SK-N-SH (cell line): ENCODE measurements around the gene SLCO3A1. TPM values are rescaled to one million over a fixed set of nuclear protein-coding genes. Genes with fewer than 3 reads are reported as not detected.

Experiments
- CTCF ChIA-PET: fragments of 300-600, 350-600 bp; formaldehyde crosslinking; extraction: SDS; loops from one replicate; lab custom pipeline; 2021; lab: Yijun Ruan, JAX
- POLR2A ChIA-PET: fragments of 350-600 bp; sonication (Branson Sonifier 250); formaldehyde crosslinking; extraction: SDS; loops from one replicate; lab custom pipeline; 2020; ENCODE audit warnings: antibody characterized with exemption, inconsistent platforms; lab: Yijun Ruan, JAX
- DNase-seq: peaks from one replicate; pipeline ENCODE4 v3.0.0; 2012
- H2AFZ ChIP-seq: fragments of 200-600 bp; sonication (generic); 2 replicates; pipeline ENCODE4 v1.8.1; 2016; ENCODE audit warnings: antibody characterized with exemption, mild to moderate bottlenecking, low read depth
- H3F3A ChIP-seq: fragments of 200-600 bp; sonication (generic); replicated peaks from 2 replicates; pipeline ENCODE3; 2016; ENCODE audit warnings: antibody characterized with exemption, mild to moderate bottlenecking; ENCODE audit not compliant: insufficient read depth
- H3K27ac ChIP-seq, 2 experiments: fragments of 200-500 bp in 1 of 2; fragments of 200-600 bp in 1 of 2; sonication (Bioruptor generic) in 1 of 2; sonication (generic), shearing (Covaris generic) in 1 of 2; 2 replicates each; pipeline versions ENCODE4 v1.5.1 to v1.6.1; 2014 to 2016; ENCODE audit warnings: low read depth in 2 of 2, inconsistent platforms in 1 of 2, low read length in 1 of 2, mild to moderate bottlenecking in 1 of 2, mixed read lengths in 1 of 2
- H3K27me3 ChIP-seq: fragments of 200-600 bp; sonication (generic), shearing (Covaris generic); 2 replicates; pipeline ENCODE4 v1.6.1; 2016; ENCODE audit warnings: mixed run types; ENCODE audit not compliant: insufficient read depth
- H3K36me3 ChIP-seq, 2 experiments: fragments of 200-500 bp in 1 of 2; fragments of 200-600 bp in 1 of 2; sonication (Bioruptor generic) in 1 of 2; sonication (generic) in 1 of 2; replicated peaks in 1 of 2; 2 replicates each; pipeline versions ENCODE3 to v1.5.1; 2014 to 2016; ENCODE audit warnings: low read length in 1 of 2, mild to moderate bottlenecking in 1 of 2; ENCODE audit not compliant: insufficient read depth in 2 of 2, control insufficient read depth in 1 of 2
- H3K4me1 ChIP-seq, 2 experiments: fragments of 200-500 bp in 1 of 2; fragments of 200-600 bp in 1 of 2; sonication (Bioruptor generic) in 1 of 2; sonication (generic), shearing (Covaris generic) in 1 of 2; 2 replicates each; pipeline versions ENCODE4 v1.5.1 to v1.6.1; 2014 to 2016; ENCODE audit warnings: low read depth in 1 of 2, low read length in 1 of 2, mixed run types in 1 of 2; ENCODE audit not compliant: insufficient read depth in 2 of 2, control insufficient read depth in 1 of 2
- H3K4me2 ChIP-seq: fragments of 200-600 bp; sonication (generic), shearing (Covaris generic); 2 replicates; pipeline ENCODE4 v1.6.1; 2017; ENCODE audit warnings: mixed run types
- H3K4me3 ChIP-seq, 2 experiments: fragments of 200-500 bp in 1 of 2; fragments of 200-600 bp in 1 of 2; sonication (Bioruptor generic) in 1 of 2; sonication (generic), shearing (Covaris generic) in 1 of 2; 2 replicates each; pipeline versions ENCODE4 v1.5.1 to v1.8.1; 2014 to 2016; ENCODE audit warnings: low read depth in 2 of 2, inconsistent platforms in 1 of 2, low read length in 1 of 2, mild to moderate bottlenecking in 1 of 2, mixed read lengths in 1 of 2, moderate library complexity in 1 of 2
- H3K79me2 ChIP-seq: fragments of 200-600 bp; sonication (generic); 2 replicates; pipeline ENCODE4 v1.8.1; 2017; ENCODE audit warnings: mild to moderate bottlenecking; ENCODE audit not compliant: insufficient read depth
- H3K9ac ChIP-seq: fragments of 200-600 bp; sonication (generic); 2 replicates; pipeline ENCODE4 v1.6.1; 2017; ENCODE audit warnings: mixed run types
- H3K9me2 ChIP-seq: fragments of 200-600 bp; sonication (generic); 2 replicates; pipeline ENCODE4 v1.6.1; 2017; ENCODE audit warnings: mixed run types
- H3K9me3 ChIP-seq: fragments of 200-600 bp; sonication (generic); 2 replicates; pipeline ENCODE4 v1.6.1; 2017; ENCODE audit warnings: mixed run types, mild to moderate bottlenecking, moderate library complexity
- H4K20me1 ChIP-seq: fragments of 200-600 bp; sonication (generic); 2 replicates; pipeline ENCODE4 v1.6.1; 2017; ENCODE audit warnings: mild to moderate bottlenecking, mixed run types; ENCODE audit not compliant: insufficient read depth
- CHD2 ChIP-seq: fragments of 150-350 bp; IDR thresholded peaks from 2 replicates; pipeline ENCODE4 v1.6.1; 2018; ENCODE audit warnings: low read length; ENCODE audit not compliant: partially characterized antibody
- EZH2phosphoT487 ChIP-seq: fragments of 200-600 bp; sonication (generic); IDR thresholded peaks from 2 replicates; pipeline ENCODE4 v1.6.1; 2017; ENCODE audit warnings: low read depth, mixed run types, mild to moderate bottlenecking, antibody characterized with exemption, moderate library complexity, borderline replicate concordance
- FOSL2 ChIP-seq: IDR thresholded peaks from 2 replicates; pipeline ENCODE4 v1.4.0; 2012; ENCODE audit warnings: low read depth, mild to moderate bottlenecking, moderate library complexity, borderline replicate concordance
- MEF2A ChIP-seq: IDR thresholded peaks from 2 replicates; pipeline ENCODE4 v1.4.0; 2012; ENCODE audit warnings: low read depth, borderline replicate concordance
- NFIC ChIP-seq: IDR thresholded peaks from 2 replicates; pipeline ENCODE4 v1.4.0; 2012; ENCODE audit warnings: borderline replicate concordance
- NRF1 ChIP-seq: IDR thresholded peaks from 2 replicates; pipeline ENCODE4 v1.6.1; 2012; ENCODE audit warnings: low read depth, mild to moderate bottlenecking, low read length
- RFX5 ChIP-seq: IDR thresholded peaks from 2 replicates; pipeline ENCODE4 v1.6.1; 2012; ENCODE audit warnings: mild to moderate bottlenecking, improper control_type of control experiment, low read length
- RXRA ChIP-seq: IDR thresholded peaks from 2 replicates; pipeline ENCODE4 v1.4.0; 2012; ENCODE audit warnings: low read depth, mild to moderate bottlenecking, borderline replicate concordance
- TAF1 ChIP-seq: IDR thresholded peaks from 2 replicates; pipeline ENCODE4 v1.6.1; 2012; ENCODE audit warnings: low read depth, mild to moderate bottlenecking, low read length, moderate library complexity, borderline replicate concordance
- USF1 ChIP-seq: IDR thresholded peaks from 2 replicates; pipeline ENCODE4 v1.4.0; 2012; ENCODE audit warnings: low read depth, borderline replicate concordance
- USF2 ChIP-seq: fragments of 150-350 bp; IDR thresholded peaks from 2 replicates; pipeline ENCODE4 v1.6.1; 2017; ENCODE audit warnings: antibody characterized with exemption, low read length, low read depth, borderline replicate concordance
- YY1 ChIP-seq: IDR thresholded peaks from 2 replicates; pipeline ENCODE4 v1.4.0; 2012; ENCODE audit warnings: low read depth, mild to moderate bottlenecking
- ZBTB33 ChIP-seq: IDR thresholded peaks from 2 replicates; pipeline ENCODE4 v1.4.0; 2012; ENCODE audit warnings: low read depth, borderline replicate concordance
- WGBS: methylation state at CpG from one replicate; pipeline ENCODE4 v1.1.6; 2017; ENCODE audit warnings: low lambda C conversion rate; 5-methylcytosine and 5-hydroxymethylcytosine counted together
- polyA plus RNA-seq, 3 experiments: library from polyadenylated mRNA; depleted of rRNA; stranded (reverse); fragments of >200 nt; gene quantifications; 2 replicates each; pipeline ENCODE4 v1.2.3, GENCODE V29; 2012
- TF ChIP-seq, protein P1 (sequence below): IDR thresholded peaks from 2 replicates; pipeline ENCODE4 v1.6.1; 2012; ENCODE audit warnings: mild to moderate bottlenecking, low read depth, low read length, moderate library complexity
- TF ChIP-seq, protein P2 (sequence below): IDR thresholded peaks from 2 replicates; pipeline ENCODE4; 2012

SLCO3A1 gene
- polyA plus RNA-seq, 1 of the 3 experiments (the other 2 are of a cell fraction) = 19.7 TPM

- TF ChIP-seq, protein P1, sequence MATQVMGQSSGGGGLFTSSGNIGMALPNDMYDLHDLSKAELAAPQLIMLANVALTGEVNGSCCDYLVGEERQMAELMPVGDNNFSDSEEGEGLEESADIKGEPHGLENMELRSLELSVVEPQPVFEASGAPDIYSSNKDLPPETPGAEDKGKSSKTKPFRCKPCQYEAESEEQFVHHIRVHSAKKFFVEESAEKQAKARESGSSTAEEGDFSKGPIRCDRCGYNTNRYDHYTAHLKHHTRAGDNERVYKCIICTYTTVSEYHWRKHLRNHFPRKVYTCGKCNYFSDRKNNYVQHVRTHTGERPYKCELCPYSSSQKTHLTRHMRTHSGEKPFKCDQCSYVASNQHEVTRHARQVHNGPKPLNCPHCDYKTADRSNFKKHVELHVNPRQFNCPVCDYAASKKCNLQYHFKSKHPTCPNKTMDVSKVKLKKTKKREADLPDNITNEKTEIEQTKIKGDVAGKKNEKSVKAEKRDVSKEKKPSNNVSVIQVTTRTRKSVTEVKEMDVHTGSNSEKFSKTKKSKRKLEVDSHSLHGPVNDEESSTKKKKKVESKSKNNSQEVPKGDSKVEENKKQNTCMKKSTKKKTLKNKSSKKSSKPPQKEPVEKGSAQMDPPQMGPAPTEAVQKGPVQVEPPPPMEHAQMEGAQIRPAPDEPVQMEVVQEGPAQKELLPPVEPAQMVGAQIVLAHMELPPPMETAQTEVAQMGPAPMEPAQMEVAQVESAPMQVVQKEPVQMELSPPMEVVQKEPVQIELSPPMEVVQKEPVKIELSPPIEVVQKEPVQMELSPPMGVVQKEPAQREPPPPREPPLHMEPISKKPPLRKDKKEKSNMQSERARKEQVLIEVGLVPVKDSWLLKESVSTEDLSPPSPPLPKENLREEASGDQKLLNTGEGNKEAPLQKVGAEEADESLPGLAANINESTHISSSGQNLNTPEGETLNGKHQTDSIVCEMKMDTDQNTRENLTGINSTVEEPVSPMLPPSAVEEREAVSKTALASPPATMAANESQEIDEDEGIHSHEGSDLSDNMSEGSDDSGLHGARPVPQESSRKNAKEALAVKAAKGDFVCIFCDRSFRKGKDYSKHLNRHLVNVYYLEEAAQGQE = no peak
- TF ChIP-seq, all 33 proteins: peak for 3
Observed at GRCh38 chr15:91855684-91856489, 2.4 kb downstream of the SLCO3A1 start (continued).

DNA sequence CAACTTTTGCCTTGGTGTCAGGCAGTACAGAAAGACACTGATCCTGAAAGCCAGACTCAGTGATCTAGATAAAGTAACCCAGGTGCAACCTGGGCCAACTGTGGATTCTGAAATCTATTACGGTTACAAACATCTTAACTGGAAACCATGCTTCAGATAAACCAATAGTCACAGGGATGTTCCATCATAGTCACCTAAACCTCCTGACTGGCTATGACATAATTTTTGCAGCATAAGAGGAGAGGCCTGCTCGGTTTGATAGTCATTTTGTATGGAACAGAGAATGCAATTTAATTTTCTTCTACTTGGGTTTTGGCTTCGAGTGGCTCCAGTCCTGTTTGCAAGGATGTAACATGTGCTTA, 3.7 kb downstream of the SLCO3A1 start:
- ChIA-PET CTCF (no interaction called here), POLR2A (no interaction called here)
- H3K9me3 ChIP-seq = no peaks in the 10 kb centered on the region
- H3K9me2 ChIP-seq = no peaks in the 10 kb centered on the region
- no peaks in the 10 kb centered on the region for H3K27me3 ChIP-seq
- no peak for DNase-seq
- H3F3A ChIP-seq = peaks cover under 1% of the 10 kb centered on the region
- H3K79me2 ChIP-seq = peaks cover 65% of the 10 kb centered on the region
- no peak overlapping the region for H2AFZ ChIP-seq
- no peak overlapping the region for H3K9ac ChIP-seq
- peaks cover 13 to 29% of the 10 kb centered on the region in 2 experiments for H3K4me1 ChIP-seq
- 92% methylated on average over 3 of the region's 3 CpGs for WGBS
- H3K36me3 ChIP-seq = no peaks in the 10 kb centered on the region
- H3K4me3 ChIP-seq = no peak overlapping the region
- no peak overlapping the region for H3K27ac ChIP-seq
- peaks cover 9% of the 10 kb centered on the region for H4K20me1 ChIP-seq
- H3K4me2 ChIP-seq = no peak overlapping the region
- TF ChIP-seq, protein P2, sequence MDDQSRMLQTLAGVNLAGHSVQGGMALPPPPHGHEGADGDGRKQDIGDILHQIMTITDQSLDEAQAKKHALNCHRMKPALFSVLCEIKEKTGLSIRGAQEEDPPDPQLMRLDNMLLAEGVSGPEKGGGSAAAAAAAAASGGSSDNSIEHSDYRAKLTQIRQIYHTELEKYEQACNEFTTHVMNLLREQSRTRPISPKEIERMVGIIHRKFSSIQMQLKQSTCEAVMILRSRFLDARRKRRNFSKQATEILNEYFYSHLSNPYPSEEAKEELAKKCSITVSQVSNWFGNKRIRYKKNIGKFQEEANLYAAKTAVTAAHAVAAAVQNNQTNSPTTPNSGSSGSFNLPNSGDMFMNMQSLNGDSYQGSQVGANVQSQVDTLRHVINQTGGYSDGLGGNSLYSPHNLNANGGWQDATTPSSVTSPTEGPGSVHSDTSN = no peak
- TF ChIP-seq NFIC (no peak), FOSL2 (no peak), USF2 (no peak), EZH2phosphoT487 (no peak), NRF1 (no peak), RFX5 (no peak), MEF2A (no peak), RXRA (no peak), CHD2 (no peak), YY1 (no peak), ZBTB33 (no peak), TAF1 (no peak), USF1 (no peak)
- TF ChIP-seq, protein P1 = no peak
